NCI-H128 (cell line): ENCODE data around the gene EGLN3.

Experiments
- DNase-seq: peaks from one replicate; lab custom pipeline; 2025; ENCODE audit not compliant: unreplicated experiment; lab: John Stamatoyannopoulos, UW

EGLN3 gene

GRCh38 chr14:33876274-33876673 is 74.6 kb downstream of the EGLN3 start:
- no peak for DNase-seq
